Renal pelvis (tissue), 4 donors: Measurements from ENCODE around the gene ARFGAP1. TPM values are rescaled to one million over a fixed set of nuclear protein-coding genes. Genes with fewer than 3 reads are reported as not detected.
"Not testable (repeated sequence)": the region's sequence is repeated elsewhere in the genome, so short reads cannot be mapped to it uniquely, and the experiment has no call there.

ENCODE experiments used
- DNase-seq: peaks from one replicate; pipeline ENCODE4 v3.0.0-alpha.2; 2013
- polyA plus RNA-seq, 3 donors: library from polyadenylated mRNA; unstranded; fragments of 120-200 nt; gene quantifications; one replicate each; pipeline ENCODE4 v1.2.1, GENCODE V29; 2013; ENCODE audit not compliant: insufficient read length in 3 of 3

Gene ARFGAP1
- polyA plus RNA-seq, 3 donors, result 72.4 to 83.1 (median 77.7) TPM

- DNase-seq, result no peak
Observed at GRCh38 chr20:63305393-63305792, 32.8 kb downstream of the ARFGAP1 start.

GRCh38 chr20:63305933-63306672 is 33.5 kb downstream of the ARFGAP1 start:
- not testable (repeated sequence) for DNase-seq

- no peak for DNase-seq
Observed at GRCh38 chr20:63306673-63307537, 34.3 kb downstream of the ARFGAP1 start.

GRCh38 chr20:63307538-63308217 is 35.1 kb downstream of the ARFGAP1 start:
- DNase-seq, result no peak

- DNase-seq, result no peak
Observed at GRCh38 chr20:63308218-63308911, 35.8 kb downstream of the ARFGAP1 start.

- DNase-seq, result no peak
Observed at GRCh38 chr20:63309261-63310071, 36.9 kb downstream of the ARFGAP1 start.

- no peak for DNase-seq
Observed at GRCh38 chr20:63310265-63310991, 37.8 kb downstream of the ARFGAP1 start.

- no peak for DNase-seq
Observed at GRCh38 chr20:63311186-63311832, 38.7 kb downstream of the ARFGAP1 start.

GRCh38 chr20:63311833-63312243 is 39.2 kb downstream of the ARFGAP1 start:
- DNase-seq, result no peak

GRCh38 chr20:63312273-63312672 is 39.7 kb downstream of the ARFGAP1 start:
- no peak for DNase-seq

GRCh38 chr20:63312690-63313348 is 40.2 kb downstream of the ARFGAP1 start:
- DNase-seq, result peak; percentile 71

GRCh38 chr20:63313349-63314014 is 40.9 kb downstream of the ARFGAP1 start:
- no peak for DNase-seq

- no peak for DNase-seq
Observed at GRCh38 chr20:63314015-63314471, 41.4 kb downstream of the ARFGAP1 start.

GRCh38 chr20:63314566-63315239 is 42.1 kb downstream of the ARFGAP1 start:
- DNase-seq, result no peak

- no peak for DNase-seq
Observed at GRCh38 chr20:63315240-63315689, 42.7 kb downstream of the ARFGAP1 start.

- DNase-seq, result no peak
Observed at GRCh38 chr20:63315731-63316491, 43.3 kb downstream of the ARFGAP1 start.

- DNase-seq, result no peak
Observed at GRCh38 chr20:63316502-63316921, 43.9 kb downstream of the ARFGAP1 start.
